A549 treated with DMSO at 1 μM for 4 hours (cell line): ENCODE measurements around the gene GABRB3. TPM values are rescaled to one million over a fixed set of nuclear protein-coding genes. Genes with fewer than 3 reads are reported as not detected.

Experiments
- total RNA-seq: library from RNA; stranded (reverse); fragments of 200-300 nt; extraction: Qiagen RNA extraction; gene quantifications from 5 replicates; pipeline ENCODE4 v1.2.3, GENCODE V29; 2022; ENCODE audit warnings: low read depth

The GABRB3 gene
- total RNA-seq, result 65.5 to 99.5 TPM (median 86.7 TPM) in 5 replicates

GRCh38 chr15:26772154-26773066 is at the start of gene GABRB3:
TSS of gene GABRB3 (minus strand) at chr15:26773066.

Other genes starting within 250 kb of the GABRB3 start
- gene GABRA5, start 94.0 kb upstream of the GABRB3 start, total RNA-seq, result 82.0 to 116 TPM (median 111 TPM) in 5 replicates
- 0.12 to 0.60 TPM (median 0.36 TPM) in 5 replicates for gene GABRG3, start 198.1 kb upstream of the GABRB3 start, total RNA-seq